Measurements from ENCODE around the gene BAG2. TPM values are rescaled to one million over a fixed set of nuclear protein-coding genes. Genes with fewer than 3 reads are reported as not detected.

The BAG2 gene
- total and polyA plus RNA-seq, 8 donors: 6.0 to 11.3 (median 8.4) TPM

GRCh38 chr6:57177545-57178265 lies 5.6 kb downstream of the BAG2 start:
- Histone ChIP-seq H3K27ac (peak overlapping the region; percentile 13 to 72), H3K27me3 (no peaks in the 10 kb centered on the region), H3K36me3 (peaks cover 0 to 6% of the 10 kb centered on the region in 2 donors), H3K4me3 (no peak overlapping the region), H3K4me1 (peaks cover 0 to 14% of the 10 kb centered on the region in 2 donors), H3K9me3 (no peaks in the 10 kb centered on the region)
- DNase-seq: peak in 2 of 4 donors; percentile 51 to 68
- intact Hi-C loops (cut with DNase I): no loop called here
- peak; percentile 6 for ATAC-seq
- TF ChIP-seq CTCF (IDR thresholded peaks at IDR 0.05): no peak

- no peak for ATAC-seq
- intact Hi-C loops (cut with DNase I): no loop called here
- no peaks in the 10 kb centered on the region for H3K27me3 ChIP-seq
- no peaks in the 10 kb centered on the region for H3K4me1 ChIP-seq
- no peak for TF ChIP-seq CTCF (IDR thresholded peaks at IDR 0.05)
- H3K4me3 ChIP-seq: no peak overlapping the region
- peaks cover 0 to 16% of the 10 kb centered on the region in 2 donors for H3K36me3 ChIP-seq
- no peak for DNase-seq
- no peaks in the 10 kb centered on the region for H3K9me3 ChIP-seq
- no peak overlapping the region for H3K27ac ChIP-seq
These were observed 8.5 kb downstream of the BAG2 start for GRCh38 chr6:57180596-57180995.

- intact Hi-C loops (cut with DNase I): no loop called here
- Histone ChIP-seq H3K27me3 (no peaks in the 10 kb centered on the region), H3K36me3 (peaks cover 0 to 16% of the 10 kb centered on the region in 2 donors), H3K4me1 (no peaks in the 10 kb centered on the region), H3K4me3 (no peak overlapping the region), H3K9me3 (no peaks in the 10 kb centered on the region), H3K27ac (peak overlapping the region in 1 of 2 donors; percentile 24)
- no peak for TF ChIP-seq CTCF (IDR thresholded peaks at IDR 0.05)
- ATAC-seq (peak; percentile 78), DNase-seq (peak in 2 of 4 donors; percentile 94)
These were observed 9.9 kb downstream of the BAG2 start for GRCh38 chr6:57182017-57182432.

- no peak overlapping the region for H3K27ac ChIP-seq
- H3K27me3 ChIP-seq: no peaks in the 10 kb centered on the region
- DNase-seq (no peak), ATAC-seq (no peak)
- no peaks in the 10 kb centered on the region for H3K9me3 ChIP-seq
- intact Hi-C loops (cut with DNase I): no loop called here
- H3K4me3 ChIP-seq: no peak overlapping the region
- no peaks in the 10 kb centered on the region for H3K4me1 ChIP-seq
- no peak for TF ChIP-seq CTCF (IDR thresholded peaks at IDR 0.05)
- H3K36me3 ChIP-seq: peaks cover 0 to 16% of the 10 kb centered on the region in 2 donors
These were observed 11.2 kb downstream of the BAG2 start for GRCh38 chr6:57183336-57183735.

GRCh38 chr6:57190140-57190539 lies 18.0 kb downstream of the BAG2 start:
- ATAC-seq (no peak), DNase-seq (peak in 2 of 4 donors; percentile 49 to 73)
- TF ChIP-seq CTCF (IDR thresholded peaks at IDR 0.05): peak in 1 of 2 donors; percentile 29
- H3K36me3 ChIP-seq: no peaks in the 10 kb centered on the region
- no peaks in the 10 kb centered on the region for H3K27me3 ChIP-seq
- no peaks in the 10 kb centered on the region for H3K4me1 ChIP-seq
- H3K9me3 ChIP-seq: no peaks in the 10 kb centered on the region
- no peak overlapping the region for H3K27ac ChIP-seq
- intact Hi-C loops (cut with DNase I): no loop called here
- no peak overlapping the region for H3K4me3 ChIP-seq

Data from left lung (tissue), 10 donors.